Glomerular visceral epithelial cell (primary cell): ENCODE data around the gene NFKB2.

Experiments used
- DNase-seq: peaks from one replicate; pipeline ENCODE4 v3.0.0-alpha.2; 2016; ENCODE audit errors: extremely low spot score

The NFKB2 gene

GRCh38 chr10:102422545-102423129 lies 27.1 kb downstream of the NFKB2 start:
- DNase-seq = peak; percentile 79

- DNase-seq = no peak
Observed at GRCh38 chr10:102423372-102423968, 28.0 kb downstream of the NFKB2 start.

DNA sequence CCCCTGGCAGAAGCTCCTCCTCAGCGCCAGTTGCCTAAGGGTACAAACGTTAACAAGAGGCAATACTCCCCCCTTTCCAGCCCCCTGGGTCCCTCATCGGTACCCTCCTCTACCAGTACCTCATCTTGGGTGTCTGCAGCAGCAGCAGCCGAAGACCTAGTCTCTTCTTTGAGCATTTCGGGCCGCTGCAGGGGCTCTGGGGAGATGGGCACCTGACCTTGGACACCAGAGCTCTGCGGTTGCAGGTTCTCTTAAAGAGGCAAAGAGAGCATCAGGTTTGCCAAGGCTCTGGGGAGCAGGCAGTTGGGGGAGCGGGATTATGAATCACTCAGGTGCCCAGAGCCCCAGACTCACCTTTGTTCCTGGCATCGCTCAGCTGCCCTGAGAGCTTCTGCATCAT lies 28.6 kb downstream of the NFKB2 start:
- no peak for DNase-seq

DNA sequence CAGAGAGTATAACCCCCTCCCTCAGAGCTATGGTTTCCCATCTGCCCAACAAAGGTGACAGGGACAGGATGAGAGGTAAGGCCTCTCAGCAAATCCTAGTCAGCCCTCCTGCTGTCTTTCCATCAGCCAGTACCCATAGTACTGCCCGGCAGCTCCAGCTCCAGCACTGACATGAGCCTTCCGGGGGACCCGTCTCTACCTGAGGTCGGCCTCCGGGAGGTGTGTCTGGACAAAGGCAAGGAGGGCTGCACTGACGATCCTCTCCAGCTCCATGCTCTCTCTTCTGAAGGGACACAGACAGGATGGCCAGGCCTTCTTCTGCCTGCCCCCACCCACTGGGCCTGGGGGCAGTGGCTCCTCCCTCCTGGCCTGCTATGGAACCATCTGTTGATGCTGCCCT lies 29.4 kb downstream of the NFKB2 start:
- no peak for DNase-seq

DNA sequence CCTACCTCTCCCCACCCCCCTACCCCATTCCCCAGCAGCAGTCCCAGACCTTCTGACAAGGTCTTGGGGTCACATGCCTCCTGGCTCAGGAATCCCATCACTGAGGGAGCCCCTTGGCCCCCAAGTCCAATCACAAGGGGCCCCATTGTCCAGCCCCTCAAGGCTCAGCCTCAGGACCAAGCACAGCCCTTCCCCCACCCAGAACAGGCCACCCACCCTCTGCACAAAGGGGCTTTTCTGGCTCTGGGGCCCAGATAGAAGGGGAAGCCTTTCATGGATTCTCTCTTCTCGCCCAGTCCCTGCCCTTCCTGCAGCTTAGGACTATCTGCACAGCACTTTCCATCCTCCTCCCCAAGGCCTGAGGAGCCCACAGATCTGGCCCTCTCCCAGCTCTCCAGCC lies 29.9 kb downstream of the NFKB2 start:
- no peak for DNase-seq

GRCh38 chr10:102426803-102427287 lies 31.3 kb downstream of the NFKB2 start:
- DNase-seq = no peak

DNA sequence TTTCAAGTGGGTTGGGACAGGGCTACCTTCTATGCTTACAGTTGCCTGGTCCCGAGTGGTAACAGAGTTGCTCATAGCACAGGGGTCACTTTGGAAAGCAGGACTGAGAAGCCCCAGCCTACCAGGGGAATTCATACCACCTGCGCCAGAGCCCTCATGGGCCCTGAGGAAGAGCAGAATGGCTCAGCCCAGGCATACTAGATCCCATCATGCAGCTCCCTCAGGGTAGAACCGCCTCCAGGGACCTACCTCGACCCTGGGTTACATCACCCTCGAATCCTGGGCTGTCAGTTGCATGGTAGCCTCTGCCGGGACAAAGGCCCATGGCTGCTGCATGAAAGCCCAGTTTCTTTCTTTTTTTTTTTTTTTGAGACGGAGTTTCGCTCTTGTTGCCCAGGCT lies 34.0 kb downstream of the NFKB2 start:
- no peak for DNase-seq

GRCh38 chr10:102431452-102432124 lies 36.1 kb downstream of the NFKB2 start:
- DNase-seq = no peak

- peak; percentile 97 for DNase-seq
Observed at GRCh38 chr10:102432162-102432950, 36.9 kb downstream of the NFKB2 start, which contains the start of gene CUEDC2. CUEDC2 (minus strand) TSS chr10:102432574; CDS start chr10:102425188, 7,386 bp downstream.

- no peak for DNase-seq
Observed at GRCh38 chr10:102433619-102434046, 38.1 kb downstream of the NFKB2 start.

GRCh38 chr10:102434394-102435132 lies 39.1 kb downstream of the NFKB2 start:
- peak; percentile 29 for DNase-seq

GRCh38 chr10:102435133-102435497 lies 39.6 kb downstream of the NFKB2 start:
- no peak for DNase-seq

DNA sequence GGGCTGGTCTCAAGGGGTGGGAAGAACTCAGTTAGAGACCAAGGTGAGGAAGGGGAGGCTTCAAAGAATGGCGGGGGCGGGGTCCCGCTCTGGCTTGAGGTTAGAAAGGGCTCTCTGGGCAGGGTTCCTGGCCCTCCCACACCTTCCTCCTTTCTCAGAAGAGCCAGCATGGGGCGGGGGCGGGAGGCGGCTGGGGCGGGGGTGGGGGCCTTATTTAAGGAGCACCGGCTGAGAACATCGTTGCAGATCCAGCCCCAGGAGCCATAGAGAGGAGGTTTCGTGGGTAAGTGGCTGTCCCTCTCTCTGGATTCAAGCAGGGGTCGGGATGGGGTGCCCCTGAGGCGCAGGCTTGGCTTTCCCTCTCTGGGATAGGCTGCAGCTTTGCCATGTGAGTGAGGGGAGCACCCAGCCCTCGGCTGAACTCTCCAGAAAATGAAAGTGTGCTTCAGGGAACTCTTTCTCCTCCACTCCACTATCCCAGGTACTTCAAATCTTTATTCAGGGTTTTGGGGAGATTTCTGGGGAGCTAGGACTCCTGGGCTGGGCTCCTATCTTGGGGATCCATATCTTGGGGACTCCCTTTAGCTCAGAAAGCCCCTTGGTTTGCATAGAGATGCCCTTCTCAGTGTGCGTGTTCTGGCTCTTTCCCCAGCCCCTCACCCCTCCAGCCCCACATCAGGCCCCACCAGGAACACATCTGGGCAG lies 40.2 kb downstream of the NFKB2 start:
- DNase-seq = no peak

DNA sequence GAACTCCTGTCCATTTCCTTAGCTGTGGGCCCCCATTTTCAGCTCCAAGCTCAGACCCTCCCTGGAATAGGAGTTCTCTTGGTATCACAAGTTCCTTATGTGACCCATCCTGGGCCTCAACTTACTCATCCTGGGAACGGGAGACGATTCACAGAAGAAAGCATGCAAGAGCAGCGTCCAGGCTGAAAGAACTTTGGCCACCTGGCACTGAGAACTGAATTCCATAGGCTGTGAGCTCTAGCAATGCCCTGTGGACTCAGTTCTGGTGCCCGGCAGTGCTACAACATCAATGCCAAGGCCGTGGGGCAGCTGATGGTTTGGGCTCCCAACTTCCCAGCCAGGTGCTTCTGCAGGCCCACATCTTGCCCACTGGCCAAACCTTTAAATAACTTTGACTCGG lies 40.8 kb downstream of the NFKB2 start:
- no peak for DNase-seq

DNA sequence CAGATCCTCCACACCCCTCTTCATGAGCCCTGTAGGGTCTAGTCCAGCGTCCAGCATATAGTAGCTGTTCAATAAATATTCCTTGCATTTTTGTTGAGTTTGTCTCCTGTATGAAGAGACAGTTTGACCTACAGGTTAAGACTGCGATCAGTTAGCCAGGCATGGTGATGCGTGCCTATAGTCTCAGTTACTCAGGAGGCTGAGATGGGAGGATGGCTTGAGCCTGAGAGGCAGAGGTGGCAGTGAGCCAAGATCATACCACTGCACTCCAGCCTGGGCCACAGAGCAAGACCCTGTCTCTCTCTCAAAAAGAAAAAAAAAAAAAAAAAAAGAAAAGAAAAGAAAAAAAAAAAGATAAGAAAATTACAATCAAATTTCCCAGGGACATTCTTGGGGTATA lies 42.0 kb downstream of the NFKB2 start:
- no peak for DNase-seq

DNA sequence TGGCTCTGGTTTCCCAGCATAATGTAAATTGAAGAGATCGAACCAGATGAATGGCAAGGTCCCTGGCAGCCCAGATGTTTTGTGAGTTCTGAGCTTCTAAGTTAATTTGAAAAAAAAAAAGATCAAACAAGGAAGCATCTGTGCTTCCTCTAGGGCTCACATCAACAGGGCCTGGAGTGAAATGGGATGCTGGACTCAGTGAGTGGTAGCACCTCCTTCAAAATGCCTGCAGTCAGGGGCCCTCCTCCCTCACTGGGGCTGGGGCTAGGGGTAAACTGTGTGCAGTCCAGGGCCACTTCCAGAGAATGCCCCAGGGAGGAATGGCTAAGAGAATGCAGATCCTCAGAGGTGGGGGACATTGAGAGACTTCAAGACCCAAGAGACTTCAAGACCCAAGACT lies 42.9 kb downstream of the NFKB2 start:
- DNase-seq = no peak

GRCh38 chr10:102444851-102445250 lies 49.3 kb downstream of the NFKB2 start:
- DNase-seq = no peak

- peak; percentile 79 for DNase-seq
Observed at GRCh38 chr10:102449321-102450123, 54.0 kb downstream of the NFKB2 start.

- DNase-seq = no peak
Observed at GRCh38 chr10:102450124-102450373, 54.5 kb downstream of the NFKB2 start.

DNA sequence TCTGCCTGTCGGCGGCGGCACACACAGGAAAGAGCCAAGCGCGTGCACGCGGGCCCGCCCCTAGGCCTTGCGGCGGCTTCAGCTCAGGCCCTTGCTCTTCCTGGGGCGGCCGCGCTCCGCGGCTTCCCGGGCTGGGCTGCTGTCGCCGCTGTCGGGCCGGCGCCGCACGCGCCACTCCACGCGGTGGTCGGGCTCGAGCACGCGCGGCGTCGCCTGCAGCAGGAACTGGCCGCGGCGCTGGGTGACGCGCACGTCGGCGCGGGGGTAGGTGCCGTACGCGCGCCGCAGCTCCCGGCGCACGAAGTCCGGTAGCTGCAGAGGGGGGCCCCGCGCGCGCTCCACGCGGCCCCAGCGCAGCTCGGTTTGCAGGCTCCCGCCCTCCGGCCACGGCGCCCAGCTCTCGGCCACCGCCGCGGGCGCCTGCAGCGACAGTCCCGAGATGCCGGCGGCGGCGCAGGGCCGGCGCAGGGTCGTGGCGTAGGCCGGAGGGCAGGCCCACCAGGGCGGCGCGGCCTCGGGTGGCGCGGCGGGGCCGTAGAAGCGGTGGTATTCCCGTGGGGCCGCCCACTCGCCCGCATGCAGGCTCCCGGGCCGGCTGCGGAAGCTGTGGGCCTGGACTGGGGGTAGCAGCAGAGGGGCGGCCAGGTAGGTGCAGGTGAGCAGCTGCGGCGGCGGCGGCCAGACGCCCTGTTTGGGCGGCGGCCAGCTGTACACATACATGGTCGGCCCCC lies 55.0 kb downstream of the NFKB2 start:
- DNase-seq = peak; percentile 92
